CD4-positive, alpha-beta T cell treated with Interleukin-6 for 4 hours (primary cell): ENCODE data around the gene M1AP.
A peak's percentile ranks its signal among the peaks of the same experiment; 100 is the strongest.
"Not testable (repeated sequence)": the region's sequence is repeated elsewhere in the genome, so short reads cannot be mapped to it uniquely, and the experiment has no call there.

Source experiments
- DNase-seq: peaks from one replicate; pipeline ENCODE4 v3.0.0-alpha.2; 2020; ENCODE audit warnings: mixed read lengths

M1AP gene

DNA sequence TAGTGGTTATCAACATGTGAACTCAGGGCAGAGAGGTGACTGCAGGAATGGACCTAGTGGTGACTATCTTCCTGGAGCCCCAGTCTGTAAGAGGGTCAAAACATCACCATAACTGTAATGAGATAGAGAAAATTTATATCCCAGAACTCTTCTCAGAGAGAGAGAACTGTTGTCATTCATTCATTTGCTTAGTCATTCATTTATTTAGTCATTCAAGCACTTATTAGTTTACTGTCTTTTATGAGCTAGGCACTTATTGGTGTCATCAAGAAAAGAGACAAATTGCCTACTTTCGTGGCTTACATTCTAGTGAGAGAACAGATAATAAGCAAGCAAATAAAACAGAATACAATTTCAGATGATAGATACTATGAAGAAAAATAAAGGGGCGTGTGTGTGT is 59.5 kb downstream of the M1AP start:
- DNase-seq, result no peak

DNA sequence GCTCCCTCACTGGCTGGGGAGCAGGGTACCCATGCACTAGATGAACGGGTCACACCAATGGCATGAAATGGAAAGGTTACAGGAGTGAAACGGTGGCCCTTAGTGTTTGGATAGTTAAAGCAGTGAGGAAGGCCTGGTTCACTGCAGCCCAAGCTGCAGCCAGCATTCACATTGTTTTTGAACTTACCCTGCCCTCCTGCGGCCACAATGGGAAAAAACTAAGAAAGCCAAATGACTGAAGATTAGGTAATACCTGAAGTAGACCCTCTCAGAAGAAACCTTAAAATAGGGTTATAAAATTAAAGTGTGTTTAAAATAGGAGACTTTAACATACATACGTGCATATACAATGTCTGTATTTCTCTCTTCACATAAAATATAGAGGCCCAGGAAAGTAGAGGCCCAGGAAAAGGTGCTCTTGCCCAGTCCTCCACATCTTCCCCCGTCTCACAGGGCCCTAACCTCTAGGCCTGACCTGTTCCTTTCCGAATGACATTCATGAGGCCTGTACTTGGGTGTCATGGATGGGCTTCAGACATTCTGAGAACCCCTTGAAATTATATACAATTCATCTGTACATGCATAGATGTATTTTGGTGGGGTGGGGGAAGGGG is 60.4 kb downstream of the M1AP start:
- peak; percentile 72 for DNase-seq

DNA sequence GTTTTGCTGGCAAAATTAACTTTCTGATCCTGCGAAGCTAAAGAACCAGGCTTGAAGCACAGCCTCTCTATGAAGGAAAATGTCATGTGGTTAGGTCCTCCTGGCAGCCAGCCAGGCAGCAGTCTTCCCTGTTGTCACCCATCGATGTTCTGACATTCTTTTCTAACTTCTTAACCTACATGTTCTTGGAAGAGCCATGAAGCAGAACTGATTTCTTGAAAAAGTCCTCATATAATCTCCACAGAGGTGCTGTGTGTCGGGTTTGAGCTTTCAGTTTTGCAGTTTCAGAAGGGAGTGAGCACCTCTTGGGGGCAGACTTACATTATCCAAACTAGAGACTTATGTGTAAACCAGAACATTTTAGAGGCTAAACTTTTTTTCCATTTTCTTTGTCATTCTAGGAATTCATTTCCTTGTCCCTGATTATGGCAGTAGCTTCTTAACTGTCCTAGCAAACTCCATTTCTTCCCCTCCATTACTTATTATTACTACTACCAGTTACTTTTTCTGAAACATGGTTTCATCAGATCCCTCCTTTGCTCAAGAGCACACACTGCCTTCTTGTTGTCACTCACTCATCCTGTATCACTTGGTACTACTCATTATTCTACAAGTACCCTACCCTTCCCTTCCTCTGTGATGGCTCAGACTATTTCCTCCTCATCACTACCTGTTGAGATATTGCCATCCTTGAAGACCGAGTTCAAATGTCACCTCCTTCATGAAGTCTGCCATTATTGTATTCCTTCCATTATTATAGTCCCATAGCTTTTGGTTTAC is 62.5 kb downstream of the M1AP start:
- peak; percentile 44 for DNase-seq

DNA sequence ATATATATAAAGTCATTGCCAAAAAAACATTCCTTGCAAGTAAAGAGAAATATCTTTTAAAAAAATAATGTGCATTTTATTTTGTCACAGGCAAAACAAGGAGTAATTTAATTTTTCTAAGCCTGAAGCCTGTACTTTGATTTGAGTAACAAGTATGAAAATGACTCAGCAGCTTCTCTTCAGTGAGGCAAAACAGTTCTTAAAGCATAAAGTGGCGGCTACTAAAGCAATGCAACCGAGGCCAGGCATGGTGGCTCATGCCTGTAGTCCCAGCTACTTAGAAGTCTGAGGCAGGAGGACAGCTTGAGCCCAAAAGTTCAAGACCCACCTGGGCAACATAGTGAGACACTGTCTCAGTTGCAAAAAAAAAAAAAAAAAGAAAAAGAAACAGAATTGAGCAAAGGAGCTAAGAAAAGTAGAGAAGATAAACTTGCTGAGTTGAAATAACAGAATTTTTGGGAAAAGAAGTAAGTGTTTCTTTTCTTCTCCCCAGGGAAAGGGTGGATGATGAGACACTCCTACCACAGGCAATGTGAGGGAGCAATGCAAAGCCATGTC is 64.0 kb downstream of the M1AP start:
- no peak for DNase-seq

DNA sequence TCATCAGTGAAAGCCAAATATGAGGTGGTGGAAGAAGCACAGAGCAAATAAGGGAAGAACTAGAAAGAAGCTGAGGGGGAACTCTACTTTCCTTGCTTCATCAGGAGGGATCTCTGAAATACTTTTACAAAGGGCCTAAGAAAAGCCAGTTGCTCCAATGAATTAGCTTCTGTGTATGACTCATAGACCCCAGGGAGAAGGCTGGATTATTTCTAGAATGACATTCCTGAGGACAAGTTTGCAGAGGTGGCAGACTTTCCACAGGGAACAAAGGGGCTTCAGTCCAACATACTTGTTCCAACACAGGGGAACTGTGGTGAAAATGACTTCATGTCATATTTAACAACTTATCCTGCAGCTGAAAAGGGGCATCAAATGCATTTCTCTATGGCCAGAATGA is 64.6 kb downstream of the M1AP start:
- no peak for DNase-seq

DNA sequence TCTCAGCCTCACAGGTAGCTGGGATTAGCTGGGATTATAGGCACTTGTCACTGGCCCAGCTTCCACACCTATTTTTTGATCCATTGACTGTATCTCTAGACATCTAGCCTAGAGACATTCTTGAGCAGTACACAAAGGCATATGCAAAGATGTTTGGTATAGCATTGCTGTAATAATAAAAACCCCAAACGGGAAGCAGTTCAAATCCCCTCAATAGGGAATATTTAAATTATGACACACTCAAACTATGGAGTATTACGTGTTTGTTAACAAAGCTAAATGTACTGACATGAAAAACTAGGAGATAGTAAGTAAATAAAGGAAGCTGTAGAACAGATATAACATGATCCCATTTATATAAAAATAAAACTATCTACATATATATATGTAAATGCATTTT is 65.9 kb downstream of the M1AP start:
- no peak for DNase-seq

DNA sequence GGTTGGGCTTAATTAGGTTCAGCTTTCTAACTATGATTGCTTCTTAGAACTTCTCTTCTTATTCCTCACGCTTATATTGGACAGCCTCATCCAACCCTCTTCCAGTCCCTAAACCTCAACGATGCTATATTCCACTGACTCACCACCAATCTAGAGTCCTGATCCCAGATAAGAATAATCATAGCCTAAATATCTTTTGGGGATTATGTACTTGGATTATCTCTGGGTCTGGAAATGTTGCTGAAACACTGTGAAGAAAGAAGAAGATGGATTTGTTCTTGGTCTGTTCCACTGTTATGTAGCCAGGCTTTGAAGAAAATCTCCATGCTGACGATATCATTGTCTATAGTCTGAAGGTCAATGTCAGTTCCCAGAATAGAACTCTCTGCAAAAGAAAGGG is 66.7 kb downstream of the M1AP start:
- DNase-seq, result no peak

DNA sequence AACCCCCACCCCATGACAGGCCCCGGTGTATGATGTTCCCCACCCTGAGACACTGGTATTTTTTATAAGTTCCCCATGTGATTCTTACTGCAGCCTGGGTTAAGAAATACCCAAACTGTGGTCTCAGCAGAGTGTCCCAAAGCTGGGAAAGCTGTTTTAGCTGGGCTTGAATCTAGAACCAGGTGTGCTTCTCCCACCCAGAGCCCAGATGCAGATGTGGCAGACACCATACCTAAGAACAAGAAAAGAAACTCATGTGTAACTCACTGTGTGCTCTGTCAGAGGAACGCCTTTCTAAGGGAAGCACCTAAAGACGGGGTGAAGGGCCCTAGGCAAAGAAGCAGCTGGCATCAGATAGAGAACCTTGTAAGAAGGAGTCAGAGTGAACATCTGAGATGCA is 69.7 kb downstream of the M1AP start:
- DNase-seq, result no peak

DNA sequence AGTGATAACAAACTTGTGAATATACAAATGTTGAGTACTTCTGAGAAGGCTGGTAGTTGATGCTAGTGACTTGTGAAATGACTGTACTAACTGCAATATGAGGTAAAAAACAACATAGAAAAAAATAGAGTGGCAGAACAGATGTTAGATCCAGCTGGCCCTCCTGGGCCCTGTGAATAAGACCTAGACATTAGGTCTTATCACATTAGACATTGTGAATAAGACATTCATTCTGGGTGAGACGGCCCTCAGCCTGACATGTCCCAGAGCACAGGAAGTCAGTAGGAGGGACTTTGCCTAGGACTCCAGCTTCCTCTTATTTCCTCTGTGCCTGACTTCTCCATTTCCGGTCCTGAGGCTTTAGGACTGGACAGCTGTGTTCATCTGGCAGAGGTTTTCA is 70.7 kb downstream of the M1AP start:
- no peak for DNase-seq

DNA sequence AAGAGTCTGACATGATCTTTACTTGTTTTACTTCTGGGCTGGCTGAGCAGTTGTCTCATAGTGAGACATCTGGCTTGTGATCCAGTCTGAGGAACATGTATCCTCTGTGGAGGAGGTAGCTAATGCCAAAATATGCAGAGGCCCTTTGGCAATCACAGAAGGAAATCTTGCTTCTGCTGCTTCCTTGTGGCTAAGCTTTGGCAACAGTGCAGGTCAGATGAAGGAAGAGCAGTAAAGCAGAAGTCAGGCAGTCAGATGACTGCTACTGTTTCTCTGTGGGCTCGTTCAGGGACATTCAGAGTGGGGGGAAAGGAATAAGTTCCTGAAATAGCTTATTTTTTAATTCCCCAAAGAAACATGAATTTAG is 71.3 kb downstream of the M1AP start:
- DNase-seq, result no peak

DNA sequence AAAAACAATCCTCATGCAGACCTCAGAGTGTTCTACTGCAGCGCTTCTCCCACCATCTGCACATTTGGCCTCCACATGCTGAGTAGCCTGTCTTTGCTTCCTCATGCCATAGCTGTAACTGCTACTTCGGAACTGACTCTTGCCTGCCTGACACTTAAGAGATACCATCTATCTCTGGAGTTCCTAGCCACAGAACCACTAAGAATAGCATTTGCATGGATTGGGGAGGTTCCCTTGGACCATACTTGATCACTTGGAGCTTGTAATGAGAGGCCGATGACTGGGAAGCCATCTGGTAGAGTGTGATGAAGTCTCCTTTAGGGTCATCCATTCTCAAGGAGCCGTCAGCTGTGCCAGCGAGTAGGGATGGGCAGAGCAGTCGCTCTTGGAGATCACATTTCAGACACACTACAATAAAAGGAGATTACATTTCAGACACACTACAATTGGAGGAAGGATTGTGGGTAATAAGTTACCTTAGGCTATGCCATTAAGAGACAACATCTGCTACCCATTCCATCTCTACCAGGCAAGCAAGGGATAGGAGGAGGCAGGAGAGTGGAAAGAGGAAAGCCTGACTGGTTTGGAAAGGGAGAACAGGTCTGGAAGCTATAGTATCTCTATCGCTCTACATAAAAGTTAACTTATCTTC is 71.8 kb downstream of the M1AP start:
- DNase-seq, result no peak

DNA sequence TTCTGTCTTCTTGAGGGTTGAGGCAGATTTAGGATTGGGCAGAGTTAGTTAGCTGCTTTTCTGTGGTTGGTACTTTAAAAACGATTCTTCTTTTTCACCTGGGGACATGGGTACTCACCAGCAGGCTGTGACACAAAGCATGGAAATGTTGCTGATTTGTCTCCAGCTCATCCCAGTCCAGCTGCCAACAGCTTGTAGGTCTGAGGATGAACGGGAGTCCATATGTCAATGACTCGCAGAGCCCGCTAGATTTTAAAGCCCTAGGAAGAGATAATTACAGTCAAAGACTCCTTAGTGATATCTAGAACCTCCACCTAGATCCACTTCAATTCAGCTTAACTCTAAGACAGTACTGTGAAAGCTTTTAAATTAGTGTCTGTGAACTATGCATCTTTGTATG is 72.8 kb downstream of the M1AP start:
- no peak for DNase-seq

DNA sequence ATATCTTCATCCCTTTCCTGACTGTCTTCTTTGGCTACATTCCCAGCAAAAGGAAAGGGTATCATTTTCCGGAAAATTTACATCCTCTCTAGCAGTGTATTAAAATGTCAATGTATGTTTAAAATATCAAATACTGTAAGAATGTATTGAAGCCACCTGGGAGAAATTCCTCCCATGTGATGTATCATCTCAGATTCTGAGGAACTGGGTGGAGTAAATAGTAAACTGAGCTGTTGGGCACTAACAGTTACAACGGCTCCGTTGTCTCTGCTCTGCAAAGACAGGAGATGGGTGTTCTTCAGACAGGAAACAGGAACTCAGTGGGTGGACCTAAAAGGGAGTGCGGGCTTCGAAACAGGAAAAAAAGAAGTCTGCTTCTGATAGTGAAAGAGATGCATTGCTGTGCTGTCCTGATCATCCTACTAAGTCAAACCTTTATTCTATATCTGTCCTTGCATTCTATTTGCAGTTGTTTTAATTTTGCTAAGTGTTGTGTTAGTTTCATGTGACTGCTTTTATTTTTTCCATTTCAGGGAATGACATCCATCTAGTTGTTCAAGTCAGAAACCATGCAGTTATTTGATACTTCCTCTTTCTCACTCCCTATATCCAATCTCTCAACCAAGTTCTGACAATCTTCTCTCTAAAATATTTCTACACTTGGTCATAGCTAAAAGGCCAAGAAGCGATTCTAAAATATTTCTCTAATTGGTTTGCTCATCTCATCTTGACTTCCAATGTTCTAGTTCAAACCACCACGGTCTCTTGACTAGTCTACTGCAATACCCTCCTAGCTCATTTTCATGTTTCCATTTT is 74.2 kb downstream of the M1AP start:
- DNase-seq, result peak; percentile 53

DNA sequence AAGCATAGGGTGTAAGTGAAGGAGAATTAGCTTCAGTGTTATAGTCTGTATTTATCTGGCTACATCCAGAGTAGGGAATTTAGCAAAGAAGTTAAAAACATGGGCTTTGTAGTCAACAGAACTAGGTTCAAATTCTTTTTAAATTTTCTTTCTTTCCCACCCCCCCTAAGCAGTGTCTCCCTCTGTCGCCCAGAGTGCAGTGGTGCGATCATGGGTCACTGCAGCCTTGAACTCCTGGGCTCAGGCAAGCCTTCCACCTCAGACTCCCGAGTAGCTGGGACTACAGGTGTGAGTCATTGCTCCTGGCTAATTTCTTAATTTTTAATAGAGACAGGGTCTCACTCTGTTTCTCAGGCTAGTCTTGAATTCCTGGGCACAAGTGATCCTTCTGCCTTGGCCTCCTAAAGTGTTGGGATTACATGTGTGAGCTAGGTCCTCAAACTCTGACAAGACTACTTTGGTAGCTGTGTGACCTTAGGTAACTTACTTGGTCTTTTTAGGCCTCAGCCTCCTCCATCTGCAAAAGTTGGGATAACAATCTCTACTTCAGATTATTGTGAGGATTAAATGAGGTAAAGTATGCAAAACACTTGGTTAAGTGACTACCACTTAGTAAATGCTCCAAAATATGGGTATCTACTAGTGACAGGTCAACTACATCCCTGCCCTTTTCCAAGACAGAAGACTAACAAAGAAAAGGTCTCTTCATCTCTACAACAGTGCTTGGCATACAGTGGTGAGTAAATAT is 75.8 kb downstream of the M1AP start:
- no peak for DNase-seq

DNA sequence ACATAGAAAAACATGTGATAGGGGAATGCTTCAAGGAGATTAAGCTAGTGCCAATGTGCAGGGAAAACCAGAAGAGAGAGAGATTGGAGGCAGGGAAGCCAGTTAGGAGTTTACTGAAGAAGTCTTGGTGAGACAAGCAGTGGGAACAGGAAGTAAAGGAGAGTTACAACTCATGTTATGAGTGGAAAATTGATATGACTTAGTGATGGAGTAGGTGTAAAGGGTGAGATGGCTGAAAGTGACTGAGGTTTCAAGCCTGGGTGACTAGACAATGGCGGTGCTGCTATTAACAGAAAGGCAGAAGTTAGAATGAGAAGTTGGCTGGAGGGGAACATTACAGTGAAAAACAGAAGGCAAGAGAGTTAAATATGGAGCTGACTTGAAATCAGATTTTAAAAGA is 77.1 kb downstream of the M1AP start:
- no peak for DNase-seq

DNA sequence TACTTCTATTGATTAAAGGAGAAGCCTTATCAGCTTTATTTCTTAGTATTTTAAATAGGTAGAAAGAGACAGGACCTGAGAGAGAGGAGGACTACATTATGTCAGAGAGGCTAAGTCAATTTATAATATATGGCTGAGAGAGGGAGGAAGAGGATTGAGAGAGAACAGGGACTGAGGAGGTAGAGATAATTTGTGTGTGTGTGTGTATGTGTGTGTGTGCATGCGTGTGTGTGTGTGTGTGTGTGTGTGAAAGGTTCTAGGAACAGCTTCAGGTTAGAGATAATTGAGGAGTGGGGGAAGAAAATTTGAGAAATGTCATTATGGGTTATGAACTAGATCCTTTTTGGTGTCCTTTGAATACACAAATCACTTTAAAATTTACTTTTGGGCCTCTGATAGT is 78.4 kb downstream of the M1AP start:
- no peak for DNase-seq

DNA sequence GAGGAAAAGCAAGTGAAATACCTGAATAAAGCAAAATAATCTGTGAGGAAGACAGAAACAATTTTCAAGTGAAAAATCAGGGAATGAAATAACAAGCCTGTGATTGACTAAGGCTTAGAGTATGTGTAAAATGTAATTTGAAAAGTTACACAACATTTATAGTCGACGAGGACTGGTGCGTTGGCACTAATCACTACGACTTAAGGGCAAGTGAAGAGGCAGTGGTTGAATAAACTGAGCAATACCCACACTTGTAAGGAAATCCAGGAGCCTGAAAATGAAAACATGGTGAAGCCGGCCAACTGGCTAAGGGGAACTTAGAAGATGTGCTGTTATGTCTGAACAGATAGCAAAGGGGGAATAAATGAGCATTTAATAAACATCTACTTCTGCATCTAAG is 80.2 kb downstream of the M1AP start:
- DNase-seq, result no peak

DNA sequence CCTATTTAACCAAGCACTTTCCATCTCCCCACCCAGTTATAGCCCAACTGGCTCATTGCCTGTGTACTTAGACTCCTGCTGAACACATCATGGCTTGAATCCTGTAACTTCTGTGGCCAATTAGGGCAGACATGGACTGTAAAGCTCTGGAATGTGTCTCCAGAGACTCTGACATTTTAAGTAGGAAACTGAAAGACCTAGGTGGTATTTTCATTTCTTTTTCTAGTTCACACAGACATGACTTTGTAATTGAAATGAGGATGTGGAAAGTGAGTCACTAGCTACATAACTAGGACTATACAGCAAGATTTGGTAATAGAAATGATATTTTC is 81.4 kb downstream of the M1AP start:
- DNase-seq, result no peak

DNA sequence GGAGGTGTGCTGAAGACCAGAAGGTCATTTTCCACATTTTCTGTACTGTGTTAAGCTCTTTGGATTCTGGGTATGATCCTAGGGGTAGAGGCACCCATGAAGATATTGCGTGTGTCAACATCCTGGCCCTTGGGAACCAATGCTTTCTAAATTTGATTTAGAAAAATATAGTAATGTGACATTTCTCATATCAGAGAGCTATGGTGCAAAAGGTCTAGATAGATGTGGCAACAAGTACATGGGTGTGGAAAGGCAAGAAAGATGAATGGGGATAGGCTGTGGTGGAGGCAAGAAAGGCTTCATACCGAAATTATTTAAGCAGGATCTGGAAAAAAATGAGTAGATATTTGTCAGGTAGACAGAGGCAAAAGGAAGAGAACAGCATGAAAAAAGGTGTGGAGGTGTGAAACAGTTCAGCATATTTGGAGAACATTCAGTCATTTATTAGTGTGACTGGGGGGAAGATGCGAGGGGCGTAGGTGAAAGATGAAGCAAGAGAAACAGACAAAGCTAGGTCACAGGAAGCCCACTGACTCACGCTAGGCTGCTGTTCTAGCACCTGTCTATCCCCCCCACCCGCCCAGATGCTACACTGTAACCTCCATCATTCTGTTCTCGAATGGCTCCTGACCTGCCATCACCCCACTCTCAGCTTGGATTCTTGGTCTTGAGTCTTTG is 81.9 kb downstream of the M1AP start:
- DNase-seq, result no peak

DNA sequence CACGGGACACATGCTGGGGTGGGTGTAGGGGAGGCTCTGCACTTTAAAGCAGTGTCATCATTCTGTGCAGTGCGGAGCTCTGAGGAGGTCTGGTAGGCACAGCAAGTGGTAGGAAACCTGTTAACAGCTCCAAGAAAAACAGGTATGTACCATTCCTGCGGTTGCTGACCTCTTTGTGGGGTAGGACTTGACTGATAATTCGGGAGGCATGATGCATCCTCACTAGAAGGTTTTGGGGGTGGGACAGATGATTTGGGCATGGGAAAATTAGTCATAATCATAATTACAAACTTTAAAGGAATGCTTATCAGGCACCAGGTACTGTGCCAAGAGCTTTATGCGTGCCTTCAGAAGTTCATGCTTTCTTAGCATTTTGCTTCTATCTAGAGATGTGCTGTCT is 83.9 kb downstream of the M1AP start:
- no peak for DNase-seq

DNA sequence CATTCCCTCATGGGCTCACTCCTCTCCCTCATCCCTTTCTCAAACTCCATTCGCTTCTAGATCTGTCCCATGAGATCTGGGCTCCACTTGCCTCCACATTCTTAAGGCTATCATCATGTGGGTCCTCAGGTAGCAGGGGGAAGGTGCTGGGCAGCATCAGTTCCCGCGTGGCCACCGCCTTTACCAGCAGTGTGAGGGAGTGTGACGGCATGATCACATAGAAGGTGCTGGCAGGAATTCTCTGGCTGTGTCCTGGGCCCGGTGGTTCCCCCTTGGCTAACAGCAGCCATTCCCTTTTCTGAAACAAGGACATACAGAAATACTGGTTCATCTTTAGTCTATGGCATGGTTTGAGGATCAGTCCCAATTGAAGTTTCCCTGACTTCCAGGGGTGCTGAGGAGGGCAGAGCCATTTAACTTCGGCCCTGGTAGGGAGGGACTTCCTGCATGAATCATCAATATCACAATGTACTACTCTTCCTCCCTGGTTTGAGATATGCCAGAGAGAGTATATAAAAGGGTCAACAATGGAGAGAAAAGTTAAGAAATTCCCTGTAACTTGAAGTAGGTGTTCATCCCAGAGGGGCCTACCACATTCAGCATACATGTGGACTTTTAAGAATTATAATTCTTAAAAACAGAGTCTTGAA is 85.9 kb downstream of the M1AP start:
- DNase-seq, result no peak

DNA sequence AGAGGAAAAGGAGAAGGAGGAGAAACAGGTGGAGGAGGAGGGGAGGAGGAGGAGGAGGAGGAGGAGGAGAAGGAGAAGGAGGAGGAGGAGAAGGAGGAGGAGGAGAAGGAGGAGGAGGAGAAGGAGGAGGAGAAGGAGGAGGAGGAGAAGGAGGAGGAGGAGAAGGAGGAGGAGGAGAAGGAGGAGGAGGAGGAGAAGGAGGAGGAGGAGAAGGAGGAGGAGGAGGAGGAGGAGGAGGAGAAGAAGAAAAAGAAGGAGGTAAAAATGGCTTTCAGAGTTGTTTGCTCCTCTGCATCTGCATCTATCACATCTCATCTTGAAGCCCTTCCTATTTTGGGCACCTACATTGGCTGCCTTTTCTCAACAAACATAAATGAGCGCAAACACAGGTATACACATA is 87.1 kb downstream of the M1AP start:
- not testable (repeated sequence) for DNase-seq
